HUES48 (cell line): ENCODE measurements around the gene PDZD2.
"Not testable (repeated sequence)": the region's sequence is repeated elsewhere in the genome, so short reads cannot be mapped to it uniquely, and the experiment has no call there.

Experiments
- H3K27ac ChIP-seq: one replicate; pipeline ENCODE4 v1.7.0; 2013; ENCODE audit warnings: low read depth, low read length, inconsistent platforms
- H3K27me3 ChIP-seq: 2 replicates; pipeline ENCODE4 v1.6.1; 2013; ENCODE audit warnings: mild to moderate bottlenecking, low read length; ENCODE audit not compliant: control insufficient read depth, insufficient read depth
- H3K36me3 ChIP-seq: 2 replicates; pipeline ENCODE4 v1.6.1; 2013; ENCODE audit warnings: low read length; ENCODE audit not compliant: control insufficient read depth, insufficient read depth
- H3K4me1 ChIP-seq: 2 replicates; pipeline ENCODE4 v1.6.1; 2013; ENCODE audit warnings: mild to moderate bottlenecking, low read length; ENCODE audit not compliant: control insufficient read depth, insufficient read depth
- H3K4me3 ChIP-seq: 2 replicates; pipeline ENCODE4 v1.5.1; 2013; ENCODE audit warnings: mild to moderate bottlenecking, low read depth, low read length
- H3K9ac ChIP-seq: 2 replicates; pipeline ENCODE4 v1.6.1; 2013; ENCODE audit warnings: mild to moderate bottlenecking, low read depth, low read length, moderate library complexity
- H3K9me3 ChIP-seq: 2 replicates; pipeline ENCODE4 v1.6.1; 2013; ENCODE audit warnings: low read length; ENCODE audit not compliant: control insufficient read depth, insufficient read depth

Gene PDZD2

GRCh38 chr5:31768784-31769183, 129.9 kb downstream of the PDZD2 start:
- Histone ChIP-seq H3K27me3 (no peaks in the 10 kb centered on the region), H3K36me3 (no peaks in the 10 kb centered on the region), H3K9me3 (no peaks in the 10 kb centered on the region), H3K4me3 (no peak overlapping the region), H3K9ac (no peak overlapping the region), H3K4me1 (peaks cover 19% of the 10 kb centered on the region), H3K27ac (no peak overlapping the region)

- peaks cover 19% of the 10 kb centered on the region for H3K4me1 ChIP-seq
Measured at GRCh38 chr5:31769530-31769929, 130.6 kb downstream of the PDZD2 start.

GRCh38 chr5:31770132-31770720, 131.3 kb downstream of the PDZD2 start:
- Histone ChIP-seq H3K9me3 (no peaks in the 10 kb centered on the region), H3K4me1 (peaks cover 19% of the 10 kb centered on the region), H3K27ac (peak overlapping the region; percentile 36), H3K36me3 (no peaks in the 10 kb centered on the region), H3K9ac (no peak overlapping the region), H3K4me3 (no peak overlapping the region), H3K27me3 (no peaks in the 10 kb centered on the region)

More at GRCh38 chr5:31769530-31769929, 130.6 kb downstream of the PDZD2 start:
- Histone ChIP-seq H3K27ac (no peak overlapping the region), H3K27me3 (no peaks in the 10 kb centered on the region), H3K9me3 (no peaks in the 10 kb centered on the region), H3K4me3 (no peak overlapping the region), H3K9ac (no peak overlapping the region), H3K36me3 (no peaks in the 10 kb centered on the region)

- no peak overlapping the region for H3K4me3 ChIP-seq
- H3K27ac ChIP-seq, result no peak overlapping the region
- no peaks in the 10 kb centered on the region for H3K36me3 ChIP-seq
- no peaks in the 10 kb centered on the region for H3K27me3 ChIP-seq
- no peaks in the 10 kb centered on the region for H3K9me3 ChIP-seq
- no peak overlapping the region for H3K9ac ChIP-seq
- H3K4me1 ChIP-seq, result peaks cover 19% of the 10 kb centered on the region
Measured at GRCh38 chr5:31770998-31771397, 132.1 kb downstream of the PDZD2 start.

GRCh38 chr5:31771500-31771899, 132.6 kb downstream of the PDZD2 start:
- H3K9ac ChIP-seq, result no peak overlapping the region
- no peaks in the 10 kb centered on the region for H3K36me3 ChIP-seq
- H3K4me1 ChIP-seq, result peaks cover 19% of the 10 kb centered on the region
- H3K27me3 ChIP-seq, result no peaks in the 10 kb centered on the region
- H3K4me3 ChIP-seq, result no peak overlapping the region
- H3K27ac ChIP-seq, result no peak overlapping the region
- no peaks in the 10 kb centered on the region for H3K9me3 ChIP-seq

- H3K36me3 ChIP-seq, H3K27ac ChIP-seq, H3K27me3 ChIP-seq, H3K9me3 ChIP-seq, H3K4me3 ChIP-seq, H3K9ac ChIP-seq, H3K4me1 ChIP-seq: not testable (repeated sequence)
Measured at GRCh38 chr5:31776294-31776693, 137.4 kb downstream of the PDZD2 start.

- Histone ChIP-seq H3K9me3 (no peaks in the 10 kb centered on the region; the same call in 1 of the 2 replicates), H3K27me3 (no peaks in the 10 kb centered on the region), H3K36me3 (no peaks in the 10 kb centered on the region), H3K27ac (no peak overlapping the region), H3K4me3 (no peak overlapping the region), H3K4me1 (no peaks in the 10 kb centered on the region), H3K9ac (no peak overlapping the region)
Measured at GRCh38 chr5:31776976-31777651, 138.2 kb downstream of the PDZD2 start.

- Histone ChIP-seq H3K9ac (no peak overlapping the region), H3K9me3 (no peaks in the 10 kb centered on the region; the same call in 1 of the 2 replicates), H3K27ac (no peak overlapping the region), H3K4me3 (no peak overlapping the region), H3K36me3 (no peaks in the 10 kb centered on the region), H3K4me1 (no peaks in the 10 kb centered on the region), H3K27me3 (no peaks in the 10 kb centered on the region)
Measured at GRCh38 chr5:31781772-31782171, 142.8 kb downstream of the PDZD2 start.

GRCh38 chr5:31783086-31783645, 144.2 kb downstream of the PDZD2 start:
- H3K4me1 ChIP-seq, result no peaks in the 10 kb centered on the region
- no peak overlapping the region for H3K27ac ChIP-seq
- H3K4me3 ChIP-seq, result no peak overlapping the region
- no peaks in the 10 kb centered on the region for H3K9me3 ChIP-seq
- H3K36me3 ChIP-seq, result no peaks in the 10 kb centered on the region
- no peak overlapping the region for H3K9ac ChIP-seq
- no peaks in the 10 kb centered on the region for H3K27me3 ChIP-seq

GRCh38 chr5:31783731-31784130, 144.8 kb downstream of the PDZD2 start:
- Histone ChIP-seq H3K9ac (no peak overlapping the region), H3K27me3 (no peaks in the 10 kb centered on the region), H3K4me3 (no peak overlapping the region), H3K27ac (no peak overlapping the region), H3K4me1 (no peaks in the 10 kb centered on the region), H3K9me3 (no peaks in the 10 kb centered on the region), H3K36me3 (no peaks in the 10 kb centered on the region)

- H3K4me3 ChIP-seq, result no peak overlapping the region
- H3K9ac ChIP-seq, result no peak overlapping the region
- no peaks in the 10 kb centered on the region for H3K36me3 ChIP-seq
- H3K27me3 ChIP-seq, result no peaks in the 10 kb centered on the region
- H3K9me3 ChIP-seq, result no peaks in the 10 kb centered on the region
- H3K27ac ChIP-seq, result no peak overlapping the region
- H3K4me1 ChIP-seq, result no peaks in the 10 kb centered on the region
Measured at GRCh38 chr5:31786090-31786631, 147.2 kb downstream of the PDZD2 start.
